Measurements from ENCODE around the gene TSPAN12.
"Not testable (repeated sequence)": the region's sequence is repeated elsewhere in the genome, so short reads cannot be mapped to it uniquely, and the experiment has no call there.

DNA sequence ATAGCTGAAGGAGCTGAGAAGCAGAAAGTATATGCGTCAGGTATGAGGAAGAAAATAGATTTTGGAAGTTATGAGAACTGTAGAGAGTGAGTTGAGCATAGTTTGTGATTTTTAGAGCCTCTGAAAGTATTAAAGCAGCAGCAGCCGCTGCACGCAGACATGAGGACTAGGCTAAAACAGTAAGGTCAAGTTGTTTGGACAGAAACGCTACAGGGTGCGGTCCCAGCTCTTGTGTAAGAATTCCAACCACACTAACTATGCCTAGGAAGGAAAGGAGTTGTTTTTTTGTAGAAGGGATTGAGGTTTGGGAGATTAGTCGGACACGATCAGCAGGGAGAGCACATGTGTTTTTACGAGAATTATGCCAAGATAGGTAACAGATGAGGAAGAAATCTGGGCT lies 78.9 kb downstream of the TSPAN12 start:
- TF ChIP-seq, protein P1, sequence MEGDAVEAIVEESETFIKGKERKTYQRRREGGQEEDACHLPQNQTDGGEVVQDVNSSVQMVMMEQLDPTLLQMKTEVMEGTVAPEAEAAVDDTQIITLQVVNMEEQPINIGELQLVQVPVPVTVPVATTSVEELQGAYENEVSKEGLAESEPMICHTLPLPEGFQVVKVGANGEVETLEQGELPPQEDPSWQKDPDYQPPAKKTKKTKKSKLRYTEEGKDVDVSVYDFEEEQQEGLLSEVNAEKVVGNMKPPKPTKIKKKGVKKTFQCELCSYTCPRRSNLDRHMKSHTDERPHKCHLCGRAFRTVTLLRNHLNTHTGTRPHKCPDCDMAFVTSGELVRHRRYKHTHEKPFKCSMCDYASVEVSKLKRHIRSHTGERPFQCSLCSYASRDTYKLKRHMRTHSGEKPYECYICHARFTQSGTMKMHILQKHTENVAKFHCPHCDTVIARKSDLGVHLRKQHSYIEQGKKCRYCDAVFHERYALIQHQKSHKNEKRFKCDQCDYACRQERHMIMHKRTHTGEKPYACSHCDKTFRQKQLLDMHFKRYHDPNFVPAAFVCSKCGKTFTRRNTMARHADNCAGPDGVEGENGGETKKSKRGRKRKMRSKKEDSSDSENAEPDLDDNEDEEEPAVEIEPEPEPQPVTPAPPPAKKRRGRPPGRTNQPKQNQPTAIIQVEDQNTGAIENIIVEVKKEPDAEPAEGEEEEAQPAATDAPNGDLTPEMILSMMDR (IDR thresholded peaks at IDR 0.05) = not testable (repeated sequence)
- not testable (repeated sequence) for TF ChIP-seq EZH2 (IDR thresholded peaks at IDR 0.05; ENCODE audit: borderline replicate concordance, insufficient read depth, low read depth, low read length, poor library complexity, severe bottlenecking)
